Parathyroid adenoma (tissue), 2 donors: ENCODE results near the gene CFAP57.

Source experiments
- H2AFZ ChIP-seq: fragments of 300-600 bp; sonication (generic); one replicate; pipeline ENCODE4 v1.7.0; 2017; ENCODE audit warnings: antibody characterized with exemption, mild to moderate bottlenecking
- H3K27ac ChIP-seq: fragments of 300-600 bp; sonication (generic); one replicate; pipeline ENCODE4 v1.7.0; 2017
- H3K27me3 ChIP-seq: fragments of 300-600 bp; sonication (generic); one replicate; pipeline ENCODE4 v1.7.0; 2017; ENCODE audit warnings: low read length; ENCODE audit not compliant: control insufficient read depth, insufficient read depth
- H3K36me3 ChIP-seq: fragments of 300-600 bp; sonication (generic); one replicate; pipeline ENCODE4 v1.7.0; 2017; ENCODE audit warnings: low read length; ENCODE audit not compliant: control insufficient read depth, insufficient read depth
- H3K4me1 ChIP-seq: fragments of 300-600 bp; sonication (generic); one replicate; pipeline ENCODE4 v1.7.0; 2017; ENCODE audit warnings: control low read depth
- H3K4me2 ChIP-seq: fragments of 300-600 bp; sonication (generic); one replicate; pipeline ENCODE4 v1.7.0; 2017; ENCODE audit warnings: low read length
- H3K4me3 ChIP-seq: fragments of 300-600 bp; sonication (generic); one replicate; pipeline ENCODE4 v1.7.0; 2017; ENCODE audit warnings: low read depth, low read length
- H3K79me2 ChIP-seq: fragments of 300-600 bp; sonication (generic); one replicate; pipeline ENCODE4 v1.7.0; 2017; ENCODE audit warnings: control low read depth
- H3K9ac ChIP-seq: fragments of 300-600 bp; sonication (generic); one replicate; pipeline ENCODE4 v1.7.0; 2017; ENCODE audit warnings: mild to moderate bottlenecking
- H3K9me3 ChIP-seq: fragments of 300-600 bp; sonication (generic); one replicate; pipeline ENCODE4 v1.7.0; 2017; ENCODE audit warnings: low read length; ENCODE audit not compliant: control insufficient read depth
- CTCF ChIP-seq: fragments of 300-600 bp; sonication (generic); IDR thresholded peaks from one replicate; pipeline ENCODE4 v1.7.0; 2017; ENCODE audit warnings: antibody characterized with exemption, mild to moderate bottlenecking
- donor health status: primary hyperparathyroidism.

CFAP57 gene

GRCh38 chr1:43267291-43267805 lies 95.2 kb downstream of the CFAP57 start:
- Histone ChIP-seq H3K4me2 (no peak overlapping the region), H3K36me3 (no peaks in the 10 kb centered on the region), H3K4me3 (no peak overlapping the region), H3K27me3 (no peaks in the 10 kb centered on the region), H3K79me2 (no peaks in the 10 kb centered on the region), H3K9ac (no peak overlapping the region), H3K27ac (no peak overlapping the region), H3K4me1 (peaks cover 2% of the 10 kb centered on the region), H2AFZ (no peak overlapping the region), H3K9me3 (no peaks in the 10 kb centered on the region)
- TF ChIP-seq CTCF = no peak

- H3K36me3 ChIP-seq = no peaks in the 10 kb centered on the region
- H3K9me3 ChIP-seq = no peaks in the 10 kb centered on the region
- H3K27ac ChIP-seq = no peak overlapping the region
- H3K4me2 ChIP-seq = no peak overlapping the region
- H3K4me3 ChIP-seq = no peak overlapping the region
- TF ChIP-seq CTCF = no peak
- no peak overlapping the region for H2AFZ ChIP-seq
- H3K79me2 ChIP-seq = no peaks in the 10 kb centered on the region
- peaks cover 2% of the 10 kb centered on the region for H3K4me1 ChIP-seq
- no peaks in the 10 kb centered on the region for H3K27me3 ChIP-seq
- no peak overlapping the region for H3K9ac ChIP-seq
Measured at GRCh38 chr1:43267818-43268425, 95.8 kb downstream of the CFAP57 start.

- Histone ChIP-seq H3K27ac (no peak within 1 kb of the TSS), H3K4me3 (peak within 1 kb of the TSS; percentile 61), H3K4me1 (peaks cover 2% of the 10 kb centered on the region), H3K4me2 (peak within 1 kb of the TSS; percentile 64), H3K36me3 (no peaks in the 10 kb centered on the region), H3K27me3 (no peaks in the 10 kb centered on the region), H2AFZ (peak within 1 kb of the TSS; percentile 64), H3K79me2 (no peaks in the 10 kb centered on the region), H3K9ac (no peak within 1 kb of the TSS), H3K9me3 (no peaks in the 10 kb centered on the region)
- TF ChIP-seq CTCF = no peak
Measured at GRCh38 chr1:43269627-43270375, 97.7 kb downstream of the CFAP57 start, which contains the start of gene TMEM125. Gene TMEM125, plus strand, starts transcription at chr1:43269983. Its CDS starts 2,740 bp downstream, at chr1:43272723.

- H3K4me3 ChIP-seq = peak overlapping the region; percentile 61
- H3K4me1 ChIP-seq = peaks cover 2% of the 10 kb centered on the region
- no peak overlapping the region for H3K9ac ChIP-seq
- no peaks in the 10 kb centered on the region for H3K27me3 ChIP-seq
- no peaks in the 10 kb centered on the region for H3K79me2 ChIP-seq
- no peaks in the 10 kb centered on the region for H3K9me3 ChIP-seq
- no peak overlapping the region for H3K27ac ChIP-seq
- no peaks in the 10 kb centered on the region for H3K36me3 ChIP-seq
- H2AFZ ChIP-seq = peak overlapping the region; percentile 64
- no peak for TF ChIP-seq CTCF
- peak overlapping the region; percentile 64 for H3K4me2 ChIP-seq
Measured at GRCh38 chr1:43270421-43271095, 98.4 kb downstream of the CFAP57 start.
